ENCODE measurements around the gene PLXNB3.

DNA sequence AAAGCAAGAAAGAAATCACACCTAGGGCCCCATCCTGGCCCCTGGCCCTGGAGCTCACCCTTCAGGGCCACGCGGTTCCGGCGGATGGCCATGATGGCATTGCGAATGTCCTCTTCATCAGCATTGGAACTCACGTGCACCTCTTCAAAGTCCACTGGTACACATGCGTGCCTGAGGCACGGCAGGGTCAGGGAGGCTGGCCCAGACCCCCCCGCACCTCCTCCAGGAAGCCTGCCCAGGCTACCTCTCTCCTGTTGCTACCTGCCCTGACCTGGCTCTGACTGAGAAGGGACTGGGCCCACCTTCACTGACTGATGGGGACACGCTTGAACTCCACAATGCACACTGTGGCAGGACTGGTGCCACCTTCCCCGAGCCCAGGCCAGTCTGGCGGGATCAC, 25.6 kb downstream of the PLXNB3 start:
- TF ChIP-seq, protein P1, sequence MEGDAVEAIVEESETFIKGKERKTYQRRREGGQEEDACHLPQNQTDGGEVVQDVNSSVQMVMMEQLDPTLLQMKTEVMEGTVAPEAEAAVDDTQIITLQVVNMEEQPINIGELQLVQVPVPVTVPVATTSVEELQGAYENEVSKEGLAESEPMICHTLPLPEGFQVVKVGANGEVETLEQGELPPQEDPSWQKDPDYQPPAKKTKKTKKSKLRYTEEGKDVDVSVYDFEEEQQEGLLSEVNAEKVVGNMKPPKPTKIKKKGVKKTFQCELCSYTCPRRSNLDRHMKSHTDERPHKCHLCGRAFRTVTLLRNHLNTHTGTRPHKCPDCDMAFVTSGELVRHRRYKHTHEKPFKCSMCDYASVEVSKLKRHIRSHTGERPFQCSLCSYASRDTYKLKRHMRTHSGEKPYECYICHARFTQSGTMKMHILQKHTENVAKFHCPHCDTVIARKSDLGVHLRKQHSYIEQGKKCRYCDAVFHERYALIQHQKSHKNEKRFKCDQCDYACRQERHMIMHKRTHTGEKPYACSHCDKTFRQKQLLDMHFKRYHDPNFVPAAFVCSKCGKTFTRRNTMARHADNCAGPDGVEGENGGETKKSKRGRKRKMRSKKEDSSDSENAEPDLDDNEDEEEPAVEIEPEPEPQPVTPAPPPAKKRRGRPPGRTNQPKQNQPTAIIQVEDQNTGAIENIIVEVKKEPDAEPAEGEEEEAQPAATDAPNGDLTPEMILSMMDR (IDR thresholded peaks at IDR 0.05), result no peak
- no peak for TF ChIP-seq ZFX (IDR thresholded peaks at IDR 0.05; ENCODE audit: borderline replicate concordance)

Data from 22Rv1 (cell line).